H9 (cell line): ENCODE data around the gene WDR27. TPM values are rescaled to one million over a fixed set of nuclear protein-coding genes. Genes with fewer than 3 reads are reported as not detected.

Source experiments
- DNase-seq: peaks from one replicate; pipeline ENCODE4 v3.0.0-alpha.2; 2017
- H2AFZ ChIP-seq: one replicate; pipeline ENCODE4 v1.6.1; 2013; ENCODE audit warnings: mild to moderate bottlenecking, low read length, control low read depth, moderate library complexity
- H2AK5ac ChIP-seq: 2 replicates; pipeline ENCODE4 v1.6.1; 2013; ENCODE audit warnings: low read length, control low read depth, mixed read lengths; ENCODE audit not compliant: insufficient read length
- H2BK120ac ChIP-seq: one replicate; pipeline ENCODE4 v1.6.1; 2013; ENCODE audit warnings: low read depth, mild to moderate bottlenecking, low read length, control low read depth, inconsistent platforms; ENCODE audit not compliant: poor library complexity, severe bottlenecking
- H2BK12ac ChIP-seq: 2 replicates; pipeline ENCODE4 v1.6.1; 2013; ENCODE audit warnings: low read length, control low read depth, mixed read lengths, low read depth; ENCODE audit not compliant: insufficient read length
- H2BK15ac ChIP-seq: 2 replicates; pipeline ENCODE4 v1.6.1; 2013; ENCODE audit warnings: low read depth, low read length, control low read depth
- H2BK20ac ChIP-seq: one replicate; pipeline ENCODE4 v1.6.1; 2013; ENCODE audit warnings: low read depth, mild to moderate bottlenecking, low read length, control low read depth, inconsistent platforms; ENCODE audit not compliant: poor library complexity, severe bottlenecking
- H2BK5ac ChIP-seq: 2 replicates; pipeline ENCODE4 v1.6.1; 2013; ENCODE audit warnings: low read length, control low read depth, mixed read lengths; ENCODE audit not compliant: insufficient read length
- H3K14ac ChIP-seq: 2 replicates; pipeline ENCODE4 v1.6.1; 2013; ENCODE audit warnings: low read length, control low read depth; ENCODE audit not compliant: insufficient read depth
- H3K18ac ChIP-seq: 2 replicates; pipeline ENCODE4 v1.6.1; 2013; ENCODE audit warnings: low read depth, mild to moderate bottlenecking, mixed read lengths, low read length, control low read depth; ENCODE audit not compliant: insufficient read length
- H3K23ac ChIP-seq: 2 replicates; pipeline ENCODE4 v1.6.1; 2013; ENCODE audit warnings: low read length, control low read depth, mixed read lengths, low read depth; ENCODE audit not compliant: insufficient read length
- H3K23me2 ChIP-seq: 2 replicates; pipeline ENCODE4 v1.6.1; 2013; ENCODE audit warnings: low read depth, mild to moderate bottlenecking, mixed read lengths, low read length, control low read depth; ENCODE audit not compliant: insufficient read length, poor library complexity, severe bottlenecking
- H3K27ac ChIP-seq: 2 replicates; pipeline ENCODE4 v1.5.1; 2013; ENCODE audit warnings: low read length, control low read depth, mixed read lengths, low read depth; ENCODE audit not compliant: insufficient read length
- H3K27me3 ChIP-seq: 2 replicates; pipeline ENCODE4 v1.6.1; 2013; ENCODE audit warnings: low read length, control low read depth, inconsistent platforms; ENCODE audit not compliant: insufficient read depth
- H3K4ac ChIP-seq: 2 replicates; pipeline ENCODE4 v1.6.1; 2013; ENCODE audit warnings: low read depth, mild to moderate bottlenecking, control low read depth, inconsistent platforms, low read length, moderate library complexity
- H3K4me1 ChIP-seq: 2 replicates; pipeline ENCODE4 v1.6.1; 2013; ENCODE audit warnings: low read length, control low read depth, inconsistent platforms; ENCODE audit not compliant: insufficient read depth
- H3K4me2 ChIP-seq: 2 replicates; pipeline ENCODE4 v1.6.1; 2013; ENCODE audit warnings: low read length, control low read depth, mixed read lengths; ENCODE audit not compliant: insufficient read length, insufficient read depth
- H3K56ac ChIP-seq: 2 replicates; pipeline ENCODE4 v1.6.1; 2013; ENCODE audit warnings: low read depth, mild to moderate bottlenecking, mixed read lengths, low read length, control low read depth; ENCODE audit not compliant: insufficient read length
- H3K79me1 ChIP-seq: 2 replicates; pipeline ENCODE4 v1.6.1; 2013; ENCODE audit warnings: low read depth, mild to moderate bottlenecking, moderate library complexity, low read length, control low read depth, inconsistent platforms; ENCODE audit not compliant: insufficient read depth, poor library complexity, severe bottlenecking
- H3K79me2 ChIP-seq: 2 replicates; pipeline ENCODE4 v1.6.1; 2013; ENCODE audit warnings: low read length, control low read depth, inconsistent platforms; ENCODE audit not compliant: insufficient read depth
- H3K9ac ChIP-seq: 2 replicates; pipeline ENCODE4 v1.6.1; 2013; ENCODE audit warnings: low read length, control low read depth, mixed read lengths; ENCODE audit not compliant: insufficient read length; ENCODE audit errors: extremely low read depth
- H3K9me3 ChIP-seq: one replicate; pipeline ENCODE4 v1.6.1; 2013; ENCODE audit warnings: low read depth, low read length, inconsistent platforms; ENCODE audit not compliant: control insufficient read depth
- H3T11ph ChIP-seq: one replicate; pipeline ENCODE4 v1.6.1; 2013; ENCODE audit warnings: mild to moderate bottlenecking, low read length, control low read depth, inconsistent platforms
- H4K20me1 ChIP-seq: one replicate; pipeline ENCODE4 v1.6.1; 2013; ENCODE audit not compliant: control insufficient read depth, insufficient read length, insufficient read depth
- H4K5ac ChIP-seq: 2 replicates; pipeline ENCODE4 v1.6.1; 2013; ENCODE audit warnings: low read depth, mild to moderate bottlenecking, mixed read lengths, low read length, control low read depth; ENCODE audit not compliant: insufficient read length
- H4K8ac ChIP-seq: replicated peaks from 2 replicates; pipeline ENCODE4 v1.6.1; 2013; ENCODE audit warnings: low read length, control low read depth, mixed read lengths, low read depth; ENCODE audit not compliant: insufficient read length
- H4K91ac ChIP-seq: 2 replicates; pipeline ENCODE4 v1.6.1; 2013; ENCODE audit warnings: low read depth, mild to moderate bottlenecking, moderate library complexity, mixed read lengths, low read length, control low read depth; ENCODE audit not compliant: insufficient read length
- H3K27ac Mint-ChIP-seq, 3 experiments: 2 replicates in 2 of 3; 3 replicates in 1 of 3; pipeline ENCODE4 v1.8.0; 2020 to 2021; ENCODE audit warnings: mixed read lengths in 3 of 3, mild to moderate bottlenecking in 1 of 3, moderate library complexity in 1 of 3
- H3K27me3 Mint-ChIP-seq: 2 replicates; pipeline ENCODE4 v1.8.0; 2021; ENCODE audit warnings: low read depth, mild to moderate bottlenecking, moderate library complexity, mixed read lengths
- H3K36me3 Mint-ChIP-seq, 3 experiments: 2 replicates in 2 of 3; 3 replicates in 1 of 3; pipeline ENCODE4 v1.8.0; 2020 to 2021; ENCODE audit warnings: low read depth in 3 of 3, mixed read lengths in 3 of 3; ENCODE audit not compliant: insufficient read depth in 1 of 3
- H3K4me1 Mint-ChIP-seq, 2 experiments: 2 replicates each; pipeline ENCODE4 v1.8.0; 2020; ENCODE audit warnings: mixed read lengths in 2 of 2
- H3K4me3 Mint-ChIP-seq, 2 experiments: 2 replicates in 1 of 2; 3 replicates in 1 of 2; pipeline ENCODE4 v1.8.0; 2020 to 2021; ENCODE audit warnings: mild to moderate bottlenecking in 2 of 2, mixed read lengths in 2 of 2, moderate library complexity in 1 of 2
- H3K9me3 Mint-ChIP-seq, 2 experiments: 2 replicates in 1 of 2; 3 replicates in 1 of 2; pipeline ENCODE4 v1.8.0; 2020; ENCODE audit warnings: mild to moderate bottlenecking in 2 of 2, mixed read lengths in 2 of 2, moderate library complexity in 1 of 2
- CTCF ChIP-seq: fragments of 200-600 bp; sonication (generic); conservative IDR thresholded peaks from 3 replicates; pipeline ENCODE4 v1.8.0; 2021; ENCODE audit warnings: antibody characterized with exemption, mild to moderate bottlenecking
- WGBS: extraction: QIAGEN DNeasy Blood & Tissue Kit; methylation state at CpG from one replicate; pipeline ENCODE4 v1.1.7; 2013; ENCODE audit warnings: missing lambda C conversion rate, low lambda C conversion rate, mixed read lengths; ENCODE audit not compliant: insufficient read length; ENCODE audit errors: extremely low coverage; 5-methylcytosine and 5-hydroxymethylcytosine counted together
- total RNA-seq: library from RNA; stranded (reverse); gene quantifications from 2 replicates; pipeline ENCODE4 v1.2.1, GENCODE V29; 2021

WDR27 gene
- total RNA-seq, 1 experiment from 2014 or later, result 48.7 TPM

GRCh38 chr6:169520104-169520503 lies 181.7 kb downstream of the WDR27 start:
- Histone ChIP-seq H3K23ac (no peak overlapping the region), H3T11ph (peak overlapping the region; percentile 17), H2AK5ac (no peak overlapping the region), H3K9me3 (no peaks in the 10 kb centered on the region), H2AFZ (no peak overlapping the region), H4K91ac (no peak overlapping the region), H3K27ac (no peak overlapping the region), H3K79me2 (no peaks in the 10 kb centered on the region), H3K4me2 (no peak overlapping the region), H2BK120ac (no peak overlapping the region), H2BK5ac (no peak overlapping the region), H3K9ac (no peak overlapping the region), H4K8ac (no peak overlapping the region), H4K5ac (no peak overlapping the region), H4K20me1 (no peaks in the 10 kb centered on the region), H3K23me2 (no peaks in the 10 kb centered on the region), H3K4me1 (no peaks in the 10 kb centered on the region), H3K79me1 (no peaks in the 10 kb centered on the region), H3K14ac (no peak overlapping the region), H3K4ac (no peak overlapping the region), H2BK20ac (no peak overlapping the region), H3K56ac (no peak overlapping the region), H3K18ac (no peak overlapping the region), H2BK15ac (no peak overlapping the region), H3K27me3 (no peaks in the 10 kb centered on the region), H2BK12ac (no peak overlapping the region)
- Mint-ChIP-seq H3K4me1 (peaks cover 3 to 7% of the 10 kb centered on the region in 2 experiments; a peak in 2 of 4 replicates), H3K9me3 (peaks cover 24 to 46% of the 10 kb centered on the region in 2 experiments), H3K4me3 (no peak overlapping the region), H3K36me3 (peaks cover 16 to 26% (median 20%) of the 10 kb centered on the region in 3 experiments), H3K27ac (no peak overlapping the region), H3K27me3 (no peaks in the 10 kb centered on the region)
- DNase-seq, result no peak
- TF ChIP-seq CTCF, result peak; percentile 56; the same call in 2 of the 3 replicates
- no CpG with 5 or more reads among the region's 2 CpGs for WGBS
